ENCODE data around the gene SCFD2. TPM values are rescaled to one million over a fixed set of nuclear protein-coding genes. Genes with fewer than 3 reads are reported as not detected.

SCFD2 gene
- polyA plus RNA-seq, 3 donors: 5.4 to 9.4 (median 6.7) TPM

GRCh38 chr4:52823702-52824092 is 542.2 kb downstream of the SCFD2 start:
- peaks cover 0 to 2% (median 0%) of the 10 kb centered on the region in 7 donors for H3K9me3 Mint-ChIP-seq
- Histone ChIP-seq H3K4me1 (ENCODE audit: control insufficient read depth in 1 of 2, insufficient read depth in 2 of 2, low read length in 2 of 2) (no peaks in the 10 kb centered on the region), H3K9ac (ENCODE audit: insufficient read depth, low read length, poor library complexity, severe bottlenecking) (no peak overlapping the region), H4K20me1 (ENCODE audit: insufficient read depth, low read length) (no peaks in the 10 kb centered on the region), H3K9me3 (replicated peaks in 1 of 2; ENCODE audit: control insufficient read depth in 1 of 2, insufficient read depth in 1 of 2, low read length in 2 of 2) (no peaks in the 10 kb centered on the region), H3K4me2 (replicated peaks; ENCODE audit: extremely low read depth, low read length, poor library complexity, severe bottlenecking) (no peak overlapping the region), H3K27me3 (ENCODE audit: control insufficient read depth in 2 of 2, insufficient read depth in 2 of 2, low read length in 2 of 2) (no peaks in the 10 kb centered on the region), H3K27ac (ENCODE audit: low read depth in 1 of 2, low read length in 2 of 2) (no peak overlapping the region), H3K36me3 (replicated peaks in 1 of 2; ENCODE audit: control insufficient read depth in 1 of 2, insufficient read depth in 2 of 2, low read length in 2 of 2) (no peaks in the 10 kb centered on the region), H2AFZ (ENCODE audit: insufficient read depth, low read depth, low read length, poor library complexity, severe bottlenecking) (no peak overlapping the region), H3K4me3 (replicated peaks in 1 of 3; ENCODE audit: low read depth in 2 of 3, low read length in 3 of 3) (no peak overlapping the region), H3K79me2 (ENCODE audit: insufficient read depth, low read length) (no peaks in the 10 kb centered on the region)
- no peak overlapping the region for H3K4me3 Mint-ChIP-seq
- no peaks in the 10 kb centered on the region for H3K4me1 Mint-ChIP-seq
- no CpG with 5 or more reads among the region's 1 CpG for WGBS (ENCODE audit: insufficient coverage)
- TF ChIP-seq CTCF (IDR thresholded peaks at IDR 0.05): no peak
- peaks cover 0 to 2% (median 0%) of the 10 kb centered on the region in 3 donors for H3K27me3 Mint-ChIP-seq (ENCODE audit: low read depth in 3 of 3)
- no peak overlapping the region for H3K27ac Mint-ChIP-seq
- no peaks in the 10 kb centered on the region for H3K36me3 Mint-ChIP-seq
- no peak for DNase-seq
- intact Hi-C loops (cut with micrococcal nuclease): no loop called here

Small RNAs within 50 kb of the gene (small RNA-seq; reads per million reads assigned to genes)
- gene RNU6-310P (ENCODE audit: insufficient read length, low read depth): not detected

Other genes with a start within 250 kb of the SCFD2 start
- gene FIP1L1, start 11.6 kb upstream of the SCFD2 start, polyA plus RNA-seq: 10 to 100 TPM; 14.5 to 36.9 (median 25.4) TPM
- under 1 TPM in 2 of 3 donors, not detected in 1; 0.09 to 0.13 TPM for gene LNX1, start 225.4 kb upstream of the SCFD2 start, polyA plus RNA-seq